Measurements from ENCODE around the gene SAMD13.

The SAMD13 gene

DNA sequence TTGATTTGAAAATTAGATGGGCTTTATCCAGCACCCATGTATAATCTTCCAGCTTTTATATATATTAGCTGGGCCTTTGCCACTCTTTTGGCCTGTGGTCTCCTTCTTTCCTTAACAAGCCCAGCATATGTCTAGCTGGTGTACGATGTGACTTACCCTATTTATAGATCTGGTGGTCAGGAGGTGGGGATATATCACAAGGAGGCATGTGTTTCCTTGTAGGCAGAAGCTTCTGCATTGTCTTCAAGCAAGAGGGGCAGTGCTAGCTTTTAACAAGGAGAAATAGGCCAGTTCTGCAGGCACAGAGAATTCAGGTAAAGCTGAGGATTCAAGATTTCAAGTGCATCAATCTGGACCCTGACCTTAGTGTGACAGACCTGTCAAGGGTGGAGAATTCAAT lies 58.8 kb downstream of the SAMD13 start:
- no peaks in the 10 kb centered on the region for H3F3A ChIP-seq (ENCODE audit: control insufficient read depth, insufficient read depth)
- H3K27me3 ChIP-seq (ENCODE audit: control insufficient read depth, low read length), result no peaks in the 10 kb centered on the region
- no peaks in the 10 kb centered on the region for H3K4me1 ChIP-seq (ENCODE audit: control insufficient read depth, low read length)
- H3K79me2 ChIP-seq (ENCODE audit: control insufficient read depth, low read length), result no peaks in the 10 kb centered on the region
- H3K9me2 ChIP-seq (replicated peaks; ENCODE audit: control insufficient read depth, low read length), result 0 out of 2 replicates have a peak, but pooled peaks cover 3% of the 10 kb centered on the region
- H3K9me3 ChIP-seq (ENCODE audit: control insufficient read depth, insufficient read depth, low read length), result 0 out of 2 replicates have a peak, but pooled peaks cover 6% of the 10 kb centered on the region
- no peaks in the 10 kb centered on the region for H3K36me3 ChIP-seq (ENCODE audit: control insufficient read depth, low read length)
- no peak overlapping the region for H3K4me2 ChIP-seq (ENCODE audit: low read length)
- TF ChIP-seq EZH2phosphoT487 (IDR thresholded peaks at IDR 0.05; ENCODE audit: borderline replicate concordance, low read length) (no peak), CTCF (IDR thresholded peaks at IDR 0.05; ENCODE audit: low read depth, low read length, poor library complexity, severe bottlenecking) (no peak)
- no peaks in the 10 kb centered on the region for H4K20me1 ChIP-seq (ENCODE audit: control insufficient read depth, insufficient read depth, low read depth, low read length)
- H3K4me3 ChIP-seq (ENCODE audit: low read length), result no peak overlapping the region
- no peak overlapping the region for H3K27ac ChIP-seq (ENCODE audit: low read depth, low read length)

DNA sequence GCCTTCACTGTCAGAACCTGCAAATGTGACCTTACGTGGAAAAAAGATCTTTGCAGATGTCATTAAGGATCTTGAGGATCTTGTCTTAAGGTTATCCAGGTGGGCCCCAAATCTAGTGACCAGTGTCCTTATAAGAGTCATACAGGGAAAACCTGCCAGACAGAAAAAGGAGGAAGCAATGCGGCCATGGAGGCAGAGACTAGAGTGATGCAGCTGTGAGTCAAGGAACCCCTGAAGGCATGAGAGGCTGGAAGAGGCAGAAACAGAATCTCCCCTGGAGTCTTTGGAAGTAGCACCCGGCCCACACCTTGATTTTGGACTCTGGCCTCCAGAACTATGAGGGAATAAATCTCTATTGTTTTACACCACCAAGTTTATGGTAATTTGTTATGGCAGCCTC lies 60.3 kb downstream of the SAMD13 start:
- Histone ChIP-seq H3K9me2 (replicated peaks; ENCODE audit: control insufficient read depth, low read length) (0 out of 2 replicates have a peak, but pooled peaks cover 3% of the 10 kb centered on the region), H3K9me3 (ENCODE audit: control insufficient read depth, insufficient read depth, low read length) (0 out of 2 replicates have a peak, but pooled peaks cover 6% of the 10 kb centered on the region), H3K36me3 (ENCODE audit: control insufficient read depth, low read length) (no peaks in the 10 kb centered on the region), H3K4me2 (ENCODE audit: low read length) (no peak overlapping the region), H3K27me3 (ENCODE audit: control insufficient read depth, low read length) (no peaks in the 10 kb centered on the region), H3K4me3 (ENCODE audit: low read length) (no peak overlapping the region), H4K20me1 (ENCODE audit: control insufficient read depth, insufficient read depth, low read depth, low read length) (no peaks in the 10 kb centered on the region), H3K79me2 (ENCODE audit: control insufficient read depth, low read length) (no peaks in the 10 kb centered on the region), H3K4me1 (ENCODE audit: control insufficient read depth, low read length) (0 out of 2 replicates have a peak, but pooled peaks cover 4% of the 10 kb centered on the region), H3F3A (ENCODE audit: control insufficient read depth, insufficient read depth) (no peaks in the 10 kb centered on the region), H3K27ac (ENCODE audit: low read depth, low read length) (no peak overlapping the region)
- TF ChIP-seq CTCF (IDR thresholded peaks at IDR 0.05; ENCODE audit: low read depth, low read length, poor library complexity, severe bottlenecking) (no peak), EZH2phosphoT487 (IDR thresholded peaks at IDR 0.05; ENCODE audit: borderline replicate concordance, low read length) (no peak)

DNA sequence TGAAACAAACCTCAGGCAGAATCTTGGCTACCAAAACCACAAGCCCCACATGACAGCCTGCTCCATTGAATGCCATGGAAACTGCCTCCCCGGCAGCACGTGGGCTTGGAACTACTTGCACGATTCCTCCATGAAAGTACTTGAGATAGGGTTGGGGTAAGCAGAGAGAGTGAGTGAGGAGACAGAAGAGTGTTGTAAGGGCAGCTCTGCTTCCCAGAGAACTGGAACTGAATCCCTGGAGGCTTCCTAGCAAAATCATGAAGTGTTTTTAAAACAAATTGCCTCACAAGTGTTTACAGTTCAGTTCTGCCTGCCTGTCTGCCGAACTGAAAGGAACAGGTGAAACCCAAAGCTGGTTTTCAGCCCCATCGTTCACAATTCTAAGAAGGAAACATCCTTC lies 61.5 kb downstream of the SAMD13 start:
- H3K9me2 ChIP-seq (replicated peaks; ENCODE audit: control insufficient read depth, low read length), result 0 out of 2 replicates have a peak, but pooled peaks cover 3% of the 10 kb centered on the region
- no peaks in the 10 kb centered on the region for H3F3A ChIP-seq (ENCODE audit: control insufficient read depth, insufficient read depth)
- H3K4me2 ChIP-seq (ENCODE audit: low read length), result no peak overlapping the region
- TF ChIP-seq EZH2phosphoT487 (IDR thresholded peaks at IDR 0.05; ENCODE audit: borderline replicate concordance, low read length) (no peak), CTCF (IDR thresholded peaks at IDR 0.05; ENCODE audit: low read depth, low read length, poor library complexity, severe bottlenecking) (no peak)
- no peak overlapping the region for H3K27ac ChIP-seq (ENCODE audit: low read depth, low read length)
- H4K20me1 ChIP-seq (ENCODE audit: control insufficient read depth, insufficient read depth, low read depth, low read length), result no peaks in the 10 kb centered on the region
- no peaks in the 10 kb centered on the region for H3K27me3 ChIP-seq (ENCODE audit: control insufficient read depth, low read length)
- H3K4me1 ChIP-seq (ENCODE audit: control insufficient read depth, low read length), result 0 out of 2 replicates have a peak, but pooled peaks cover 4% of the 10 kb centered on the region
- H3K79me2 ChIP-seq (ENCODE audit: control insufficient read depth, low read length), result no peaks in the 10 kb centered on the region
- H3K4me3 ChIP-seq (ENCODE audit: low read length), result no peak overlapping the region
- no peaks in the 10 kb centered on the region for H3K9me3 ChIP-seq (ENCODE audit: control insufficient read depth, insufficient read depth, low read length)
- H3K36me3 ChIP-seq (ENCODE audit: control insufficient read depth, low read length), result no peaks in the 10 kb centered on the region
